Fibroblast of lung (primary cell): ENCODE results near the gene WHRN. TPM values are rescaled to one million over a fixed set of nuclear protein-coding genes. Genes with fewer than 3 reads are reported as not detected.
A peak's percentile ranks its signal among the peaks of the same experiment; 100 is the strongest.

Source experiments
- DNase-seq, 2 donors: peaks; one replicate each; pipeline versions ENCODE4 v3.0.0 to v3.0.0-alpha.2; 2010; ENCODE audit warnings: low read depth in 2 of 2
- H2AFZ ChIP-seq: 2 replicates; pipeline ENCODE4 v1.5.1; 2012; ENCODE audit warnings: low read length, control low read depth, inconsistent platforms
- H3K27ac ChIP-seq: 2 replicates; pipeline ENCODE4 v1.5.1; 2011; ENCODE audit warnings: low read length, control low read depth; ENCODE audit not compliant: insufficient read depth
- H3K27me3 ChIP-seq: 2 replicates; pipeline ENCODE4 v1.5.1; 2011; ENCODE audit warnings: mild to moderate bottlenecking, low read length; ENCODE audit not compliant: control insufficient read depth, insufficient read depth
- H3K36me3 ChIP-seq: 2 replicates; pipeline ENCODE4 v1.5.1; 2011; ENCODE audit warnings: low read length; ENCODE audit not compliant: control insufficient read depth, insufficient read depth
- H3K4me1 ChIP-seq: 2 replicates; pipeline ENCODE4 v1.5.1; 2011; ENCODE audit warnings: low read length; ENCODE audit not compliant: control insufficient read depth, insufficient read depth; ENCODE audit errors: extremely low read depth
- H3K4me2 ChIP-seq: 2 replicates; pipeline ENCODE4 v1.5.1; 2011; ENCODE audit warnings: low read length, control low read depth; ENCODE audit not compliant: insufficient read depth; ENCODE audit errors: extremely low read depth
- H3K4me3 ChIP-seq, 4 experiments: fragments of 200-600 bp in 1 of 4; sonication (generic) in 1 of 4; replicated peaks in 1 of 4; 2 replicates each; pipeline ENCODE4 v1.5.1; 2011 to 2016; ENCODE audit warnings: low read length in 4 of 4, low read depth in 3 of 4, mild to moderate bottlenecking in 3 of 4, control low read depth in 2 of 4, inconsistent platforms in 1 of 4, mixed read lengths in 1 of 4; ENCODE audit not compliant: insufficient read depth in 1 of 4; ENCODE audit errors: control extremely low read depth in 1 of 4
- H3K79me2 ChIP-seq: 2 replicates; pipeline ENCODE4 v1.5.1; 2012; ENCODE audit warnings: mild to moderate bottlenecking, low read length, inconsistent platforms; ENCODE audit not compliant: control insufficient read depth, insufficient read depth
- H3K9ac ChIP-seq: 2 replicates; pipeline ENCODE4 v1.5.1; 2011; ENCODE audit warnings: mild to moderate bottlenecking, low read length, control low read depth; ENCODE audit not compliant: insufficient read depth
- H3K9me3 ChIP-seq: 2 replicates; pipeline ENCODE4 v1.5.1; 2012; ENCODE audit warnings: low read depth, low read length; ENCODE audit not compliant: control insufficient read depth, insufficient read depth
- H4K20me1 ChIP-seq: 2 replicates; pipeline ENCODE4 v1.5.1; 2011; ENCODE audit warnings: low read length; ENCODE audit not compliant: control insufficient read depth, insufficient read depth; ENCODE audit errors: extremely low read depth
- EZH2 ChIP-seq: IDR thresholded peaks from 2 replicates; pipeline ENCODE4 v1.5.1; 2012; ENCODE audit warnings: low read length, control low read depth, mild to moderate bottlenecking; ENCODE audit errors: missing control alignments
- polyA plus RNA-seq, 2 donors: library from polyadenylated mRNA; depleted of rRNA in 1 of 2; stranded (reverse) in 1 of 2; unstranded in 1 of 2; fragments of >200 nt; gene quantifications; 2 replicates each; pipeline ENCODE4 v1.2.1, GENCODE V29; 2011 to 2012; ENCODE audit warnings: missing spikeins in 1 of 2
- total RNA-seq: library from RNA; depleted of rRNA; stranded (reverse); fragments of >200 nt; gene quantifications from 2 replicates; pipeline ENCODE4 v1.2.1, GENCODE V29; 2014
- TF ChIP-seq, protein P1 (sequence below), 2 donors: IDR thresholded peaks in 1 of 2; conservative IDR thresholded peaks in 1 of 2; 1 replicate in 1 of 2; 2 replicates in 1 of 2; pipeline ENCODE4 v1.5.1; 2011 to 2012; ENCODE audit warnings: low read length in 2 of 2, control low read depth in 1 of 2, inconsistent platforms in 1 of 2, low read depth in 1 of 2, mild to moderate bottlenecking in 1 of 2

The WHRN gene
- total and polyA plus RNA-seq, 2 donors (not counting 1 experiment from before 2014, with no cell fraction given) = 0.16 to 1.8 TPM

DNA sequence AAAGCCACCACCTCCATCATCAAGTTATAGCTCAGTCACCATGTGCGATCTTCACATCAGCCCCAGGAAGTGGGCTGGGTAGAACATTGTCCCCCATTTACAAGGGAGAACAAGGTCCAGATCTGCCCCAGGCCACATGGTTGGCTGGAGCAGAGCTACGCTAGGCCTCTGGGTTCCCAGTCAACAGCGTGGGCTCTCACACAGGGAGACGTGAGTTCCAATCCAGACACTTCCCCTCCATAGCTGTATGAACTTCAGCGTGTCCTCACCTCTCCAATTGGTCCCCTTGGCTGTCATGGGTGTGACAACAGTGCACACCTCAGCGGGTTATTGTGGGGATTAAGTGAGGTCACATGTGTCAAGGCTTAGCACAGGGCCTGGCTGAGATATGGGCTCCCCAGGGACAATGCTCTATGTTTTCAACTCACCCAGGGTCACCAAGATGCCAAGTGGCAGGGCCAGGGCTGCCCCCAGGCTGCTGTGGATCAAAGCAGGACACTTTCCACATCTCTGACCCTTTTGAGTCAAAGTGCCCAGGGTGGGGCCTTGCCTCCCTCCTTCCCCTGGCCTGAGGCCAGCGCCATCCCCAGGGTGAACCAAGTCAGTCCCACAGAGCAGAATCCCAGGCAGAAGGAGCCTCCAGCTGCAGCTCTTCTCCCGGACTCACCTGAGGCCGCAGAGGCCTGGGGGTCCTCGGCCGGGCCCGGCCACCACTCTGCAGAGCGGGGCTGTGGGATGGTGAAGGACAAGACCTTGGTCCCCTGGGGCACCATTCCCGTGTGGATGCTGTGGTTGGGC, 137.3 kb downstream of the WHRN start:
- no peak for DNase-seq
- peaks cover 20% of the 10 kb centered on the region for H3K4me1 ChIP-seq
- no peaks in the 10 kb centered on the region for H3K79me2 ChIP-seq
- no peaks in the 10 kb centered on the region for H3K27me3 ChIP-seq
- no peak overlapping the region for H2AFZ ChIP-seq
- no peaks in the 10 kb centered on the region for H3K9me3 ChIP-seq
- H3K4me2 ChIP-seq = no peak overlapping the region
- H3K27ac ChIP-seq = no peak overlapping the region
- no peaks in the 10 kb centered on the region for H4K20me1 ChIP-seq
- H3K4me3 ChIP-seq = no peak overlapping the region
- H3K36me3 ChIP-seq = peaks cover 9% of the 10 kb centered on the region
- H3K9ac ChIP-seq = no peak overlapping the region
- TF ChIP-seq, protein P1, sequence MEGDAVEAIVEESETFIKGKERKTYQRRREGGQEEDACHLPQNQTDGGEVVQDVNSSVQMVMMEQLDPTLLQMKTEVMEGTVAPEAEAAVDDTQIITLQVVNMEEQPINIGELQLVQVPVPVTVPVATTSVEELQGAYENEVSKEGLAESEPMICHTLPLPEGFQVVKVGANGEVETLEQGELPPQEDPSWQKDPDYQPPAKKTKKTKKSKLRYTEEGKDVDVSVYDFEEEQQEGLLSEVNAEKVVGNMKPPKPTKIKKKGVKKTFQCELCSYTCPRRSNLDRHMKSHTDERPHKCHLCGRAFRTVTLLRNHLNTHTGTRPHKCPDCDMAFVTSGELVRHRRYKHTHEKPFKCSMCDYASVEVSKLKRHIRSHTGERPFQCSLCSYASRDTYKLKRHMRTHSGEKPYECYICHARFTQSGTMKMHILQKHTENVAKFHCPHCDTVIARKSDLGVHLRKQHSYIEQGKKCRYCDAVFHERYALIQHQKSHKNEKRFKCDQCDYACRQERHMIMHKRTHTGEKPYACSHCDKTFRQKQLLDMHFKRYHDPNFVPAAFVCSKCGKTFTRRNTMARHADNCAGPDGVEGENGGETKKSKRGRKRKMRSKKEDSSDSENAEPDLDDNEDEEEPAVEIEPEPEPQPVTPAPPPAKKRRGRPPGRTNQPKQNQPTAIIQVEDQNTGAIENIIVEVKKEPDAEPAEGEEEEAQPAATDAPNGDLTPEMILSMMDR (conservative IDR thresholded peaks at IDR 0.05 in 1 of 2, IDR thresholded peaks at IDR 0.05 in 1 of 2; ENCODE audit: low read depth in 1 of 2, low read length in 2 of 2) = no peak
- TF ChIP-seq EZH2 = no peak

DNA sequence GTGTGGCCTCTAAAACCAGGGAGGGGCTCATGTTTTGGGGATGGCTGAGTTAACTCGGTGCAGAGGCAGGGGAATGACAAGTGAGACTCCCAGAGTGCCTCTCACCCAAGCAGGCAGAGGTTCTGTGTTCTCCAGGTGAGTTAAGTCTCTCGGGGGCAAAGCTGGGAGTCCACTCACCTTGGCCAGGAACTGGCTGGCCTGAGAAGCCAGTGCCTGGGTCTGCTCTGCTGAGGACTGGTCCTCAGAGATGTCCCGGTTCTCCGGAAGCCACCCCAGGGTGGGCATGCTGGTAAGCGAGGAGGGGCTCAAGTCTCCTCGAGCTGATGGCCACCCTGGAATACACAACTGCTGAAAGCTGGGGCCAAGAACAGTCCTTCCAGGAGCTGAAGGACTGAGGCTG, 137.9 kb downstream of the WHRN start:
- H3K36me3 ChIP-seq = peaks cover 9% of the 10 kb centered on the region
- H3K27ac ChIP-seq = no peak overlapping the region
- no peak for DNase-seq
- no peaks in the 10 kb centered on the region for H3K79me2 ChIP-seq
- H2AFZ ChIP-seq = no peak overlapping the region
- H3K4me1 ChIP-seq = peaks cover 18% of the 10 kb centered on the region
- H4K20me1 ChIP-seq = no peaks in the 10 kb centered on the region
- H3K9ac ChIP-seq = no peak overlapping the region
- no peaks in the 10 kb centered on the region for H3K27me3 ChIP-seq
- no peak for TF ChIP-seq EZH2
- TF ChIP-seq, protein P1 (conservative IDR thresholded peaks at IDR 0.05 in 1 of 2, IDR thresholded peaks at IDR 0.05 in 1 of 2; ENCODE audit: low read depth in 1 of 2, low read length in 2 of 2) = no peak
- H3K4me2 ChIP-seq = no peak overlapping the region
- no peak overlapping the region for H3K4me3 ChIP-seq
- H3K9me3 ChIP-seq = no peaks in the 10 kb centered on the region

DNA sequence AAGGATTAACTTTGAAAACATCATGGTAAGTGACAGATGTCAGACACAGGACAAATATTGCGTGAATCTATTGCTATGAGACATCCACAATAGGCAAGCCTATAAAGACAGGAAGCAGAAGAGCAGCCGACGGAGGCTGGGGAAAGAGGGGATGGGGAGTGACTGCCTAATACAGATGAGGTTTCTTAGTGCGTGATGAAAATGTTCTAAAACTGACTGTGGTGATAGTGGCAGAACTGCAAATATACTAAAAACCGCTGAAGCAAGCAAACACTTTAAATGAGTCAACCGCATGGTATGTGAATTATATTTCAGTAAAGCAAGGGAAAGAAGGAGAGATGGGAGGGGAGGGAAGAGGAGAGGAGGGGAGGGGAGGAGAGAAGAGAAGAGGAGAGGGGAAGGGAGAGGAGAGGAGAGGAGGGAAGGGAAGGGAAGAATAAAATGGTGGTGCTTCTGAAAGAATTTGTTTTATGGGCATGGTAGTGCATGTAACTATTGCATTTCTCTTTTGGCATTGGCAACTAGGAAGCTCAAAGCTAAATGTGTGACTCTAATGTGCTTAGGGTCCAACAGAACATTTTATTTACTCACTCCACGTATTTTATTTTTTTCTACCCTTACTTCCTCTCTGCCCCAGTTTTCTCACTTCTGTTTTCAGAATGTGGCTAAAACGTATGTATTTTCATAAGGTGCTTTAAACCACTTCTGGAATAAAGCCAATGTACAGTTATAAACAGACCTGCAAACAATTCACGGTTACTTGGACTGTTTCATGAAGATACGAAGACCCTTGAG, 138.7 kb downstream of the WHRN start:
- no peaks in the 10 kb centered on the region for H4K20me1 ChIP-seq
- peak overlapping the region; percentile 56 for H3K27ac ChIP-seq
- no peak overlapping the region for H3K4me3 ChIP-seq
- no peaks in the 10 kb centered on the region for H3K9me3 ChIP-seq
- peak overlapping the region; percentile 58 for H3K4me2 ChIP-seq
- H3K9ac ChIP-seq = no peak overlapping the region
- no peaks in the 10 kb centered on the region for H3K79me2 ChIP-seq
- H3K36me3 ChIP-seq = peaks cover 9% of the 10 kb centered on the region
- H2AFZ ChIP-seq = no peak overlapping the region
- peaks cover 11% of the 10 kb centered on the region for H3K4me1 ChIP-seq
- peak; percentile 92 to 97 for DNase-seq
- H3K27me3 ChIP-seq = no peaks in the 10 kb centered on the region
- TF ChIP-seq, protein P1 (conservative IDR thresholded peaks at IDR 0.05 in 1 of 2, IDR thresholded peaks at IDR 0.05 in 1 of 2; ENCODE audit: low read depth in 1 of 2, low read length in 2 of 2) = no peak
- no peak for TF ChIP-seq EZH2
